HFFc6 (cell line): Measurements from ENCODE around the gene BAX. TPM values are rescaled to one million over a fixed set of nuclear protein-coding genes. Genes with fewer than 3 reads are reported as not detected.

Experiments
- DNase-seq: peaks from one replicate; pipeline ENCODE4 v3.0.0-alpha.2; 2018
- H3K27ac Mint-ChIP-seq: 2 replicates; pipeline ENCODE4 v1.8.0; 2020; ENCODE audit warnings: mild to moderate bottlenecking, mixed read lengths
- H3K27me3 Mint-ChIP-seq: 2 replicates; pipeline ENCODE4 v1.8.0; 2021; ENCODE audit warnings: mild to moderate bottlenecking, moderate library complexity, mixed read lengths; ENCODE audit not compliant: insufficient read depth
- H3K36me3 Mint-ChIP-seq: 2 replicates; pipeline ENCODE4 v1.8.0; 2021; ENCODE audit warnings: low read depth, mixed read lengths
- H3K4me1 Mint-ChIP-seq: 2 replicates; pipeline ENCODE4 v1.8.0; 2020; ENCODE audit warnings: low read depth, mixed read lengths
- H3K4me3 Mint-ChIP-seq: 2 replicates; pipeline ENCODE4 v1.8.0; 2020; ENCODE audit warnings: mild to moderate bottlenecking, moderate library complexity, mixed read lengths
- H3K9me3 Mint-ChIP-seq: 2 replicates; pipeline ENCODE4 v1.8.0; 2020; ENCODE audit warnings: mild to moderate bottlenecking, mixed read lengths
- total RNA-seq, 6 experiments: library from RNA; stranded (reverse); fragmentation: NEBNext Ultra II Directional; extraction: Animal tissue kit (Norgen Biotek cat#: 25700); gene quantifications; 2 replicates in 1 of 6; 3 replicates in 5 of 6; pipeline ENCODE4 v1.2.3, GENCODE V29; 2021
- TF ChIP-seq, protein P1 (sequence below): fragments of 200-600 bp; sonication (generic); IDR thresholded peaks from 2 replicates; pipeline ENCODE4 v1.5.0; 2021; ENCODE audit warnings: antibody characterized with exemption, mild to moderate bottlenecking

Gene BAX
- total RNA-seq, 6 experiments from 2014 or later: 223 to 260 (median 244) TPM

DNA sequence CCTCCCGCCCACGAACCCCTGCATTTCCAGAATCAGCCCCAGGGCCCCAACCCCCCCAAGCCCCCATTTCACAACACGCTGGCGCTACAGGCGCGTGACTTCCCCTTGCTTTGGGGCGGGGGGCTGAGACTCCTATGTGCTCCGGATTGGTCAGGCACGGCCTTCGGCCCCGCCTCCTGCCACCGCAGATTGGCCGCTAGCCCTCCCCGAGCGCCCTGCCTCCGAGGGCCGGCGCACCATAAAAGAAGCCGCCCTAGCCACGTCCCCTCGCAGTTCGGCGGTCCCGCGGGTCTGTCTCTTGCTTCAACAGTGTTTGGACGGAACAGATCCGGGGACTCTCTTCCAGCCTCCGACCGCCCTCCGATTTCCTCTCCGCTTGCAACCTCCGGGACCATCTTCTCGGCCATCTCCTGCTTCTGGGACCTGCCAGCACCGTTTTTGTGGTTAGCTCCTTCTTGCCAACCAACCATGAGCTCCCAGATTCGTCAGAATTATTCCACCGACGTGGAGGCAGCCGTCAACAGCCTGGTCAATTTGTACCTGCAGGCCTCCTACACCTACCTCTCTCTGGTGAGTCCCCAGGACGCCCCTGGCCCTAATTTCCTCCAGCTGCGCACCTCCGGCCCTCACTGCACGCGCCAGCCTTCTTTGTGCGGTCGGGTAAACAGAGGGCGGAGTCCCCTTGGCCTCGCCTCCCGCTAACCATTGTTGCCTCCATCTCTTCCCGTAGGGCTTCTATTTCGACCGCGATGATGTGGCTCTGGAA is 10.5 kb downstream of the BAX start, which contains the start of gene FTL:
TSS of gene FTL (plus strand) at position 270 of the 766 bp plus-strand sequence. CDS start at position 469, 199 bp downstream.
- Mint-ChIP-seq H3K4me1 (peaks cover 63% of the 10 kb centered on the region), H3K9me3 (peaks cover 14% of the 10 kb centered on the region), H3K27ac (peak within 1 kb of the TSS; percentile 99), H3K27me3 (peaks cover 51% of the 10 kb centered on the region), H3K4me3 (peak within 1 kb of the TSS; percentile 100), H3K36me3 (peaks cover 54% of the 10 kb centered on the region)
- TF ChIP-seq, protein P1, sequence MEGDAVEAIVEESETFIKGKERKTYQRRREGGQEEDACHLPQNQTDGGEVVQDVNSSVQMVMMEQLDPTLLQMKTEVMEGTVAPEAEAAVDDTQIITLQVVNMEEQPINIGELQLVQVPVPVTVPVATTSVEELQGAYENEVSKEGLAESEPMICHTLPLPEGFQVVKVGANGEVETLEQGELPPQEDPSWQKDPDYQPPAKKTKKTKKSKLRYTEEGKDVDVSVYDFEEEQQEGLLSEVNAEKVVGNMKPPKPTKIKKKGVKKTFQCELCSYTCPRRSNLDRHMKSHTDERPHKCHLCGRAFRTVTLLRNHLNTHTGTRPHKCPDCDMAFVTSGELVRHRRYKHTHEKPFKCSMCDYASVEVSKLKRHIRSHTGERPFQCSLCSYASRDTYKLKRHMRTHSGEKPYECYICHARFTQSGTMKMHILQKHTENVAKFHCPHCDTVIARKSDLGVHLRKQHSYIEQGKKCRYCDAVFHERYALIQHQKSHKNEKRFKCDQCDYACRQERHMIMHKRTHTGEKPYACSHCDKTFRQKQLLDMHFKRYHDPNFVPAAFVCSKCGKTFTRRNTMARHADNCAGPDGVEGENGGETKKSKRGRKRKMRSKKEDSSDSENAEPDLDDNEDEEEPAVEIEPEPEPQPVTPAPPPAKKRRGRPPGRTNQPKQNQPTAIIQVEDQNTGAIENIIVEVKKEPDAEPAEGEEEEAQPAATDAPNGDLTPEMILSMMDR: no peak
- peak; percentile 95 for DNase-seq

DNA sequence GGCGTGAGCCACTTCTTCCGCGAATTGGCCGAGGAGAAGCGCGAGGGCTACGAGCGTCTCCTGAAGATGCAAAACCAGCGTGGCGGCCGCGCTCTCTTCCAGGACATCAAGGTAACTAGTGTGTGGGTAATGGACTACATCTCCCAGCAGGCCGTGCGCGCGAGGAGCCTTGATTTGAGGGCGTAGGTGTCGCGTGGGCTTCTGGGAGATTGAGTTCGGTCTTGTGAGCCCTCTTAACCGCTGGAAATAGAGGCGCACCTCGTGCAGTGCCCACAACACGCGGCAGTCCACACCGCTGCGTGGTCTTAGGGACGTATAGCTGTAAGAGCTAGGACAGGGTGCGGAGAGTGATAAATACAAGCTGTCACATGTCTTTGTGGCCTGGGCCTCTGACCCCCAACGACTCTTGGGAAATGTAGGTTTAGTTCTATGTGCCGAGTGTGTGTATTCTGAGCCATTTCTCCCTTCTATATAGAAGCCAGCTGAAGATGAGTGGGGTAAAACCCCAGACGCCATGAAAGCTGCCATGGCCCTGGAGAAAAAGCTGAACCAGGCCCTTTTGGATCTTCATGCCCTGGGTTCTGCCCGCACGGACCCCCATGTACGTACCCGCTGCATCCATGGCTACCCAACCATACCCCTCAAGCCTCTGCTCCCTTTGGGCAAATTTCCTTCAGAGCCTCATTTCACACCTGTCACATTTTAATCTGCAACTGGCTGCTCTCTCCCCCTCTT is 11.3 kb downstream of the BAX start:
- Mint-ChIP-seq H3K4me1 (peaks cover 63% of the 10 kb centered on the region), H3K27ac (peak overlapping the region; percentile 99), H3K9me3 (peaks cover 14% of the 10 kb centered on the region), H3K36me3 (peaks cover 59% of the 10 kb centered on the region), H3K27me3 (peaks cover 51% of the 10 kb centered on the region), H3K4me3 (peak overlapping the region; percentile 100)
- TF ChIP-seq, protein P1: no peak
- DNase-seq: peak; percentile 74

- Mint-ChIP-seq H3K4me3 (peak overlapping the region; percentile 100), H3K27ac (peak overlapping the region; percentile 99), H3K27me3 (peaks cover 46% of the 10 kb centered on the region), H3K9me3 (peaks cover 14% of the 10 kb centered on the region), H3K36me3 (peaks cover 54% of the 10 kb centered on the region), H3K4me1 (peaks cover 59% of the 10 kb centered on the region)
- TF ChIP-seq, protein P1: no peak
- DNase-seq: no peak
Measured at GRCh38 chr19:48966541-48967345, 12.1 kb downstream of the BAX start.

- Mint-ChIP-seq H3K36me3 (peaks cover 51% of the 10 kb centered on the region), H3K4me1 (peaks cover 51% of the 10 kb centered on the region), H3K27ac (peak overlapping the region; percentile 99), H3K9me3 (peaks cover 14% of the 10 kb centered on the region), H3K4me3 (peak overlapping the region; percentile 100), H3K27me3 (peaks cover 43% of the 10 kb centered on the region)
- TF ChIP-seq, protein P1: peak; percentile 9; the same call in 1 of the 2 replicates
- DNase-seq: peak; percentile 41
Measured at GRCh38 chr19:48967346-48968178, 12.9 kb downstream of the BAX start.
